ENCODE measurements around the gene CHPF2.

Gene CHPF2

DNA sequence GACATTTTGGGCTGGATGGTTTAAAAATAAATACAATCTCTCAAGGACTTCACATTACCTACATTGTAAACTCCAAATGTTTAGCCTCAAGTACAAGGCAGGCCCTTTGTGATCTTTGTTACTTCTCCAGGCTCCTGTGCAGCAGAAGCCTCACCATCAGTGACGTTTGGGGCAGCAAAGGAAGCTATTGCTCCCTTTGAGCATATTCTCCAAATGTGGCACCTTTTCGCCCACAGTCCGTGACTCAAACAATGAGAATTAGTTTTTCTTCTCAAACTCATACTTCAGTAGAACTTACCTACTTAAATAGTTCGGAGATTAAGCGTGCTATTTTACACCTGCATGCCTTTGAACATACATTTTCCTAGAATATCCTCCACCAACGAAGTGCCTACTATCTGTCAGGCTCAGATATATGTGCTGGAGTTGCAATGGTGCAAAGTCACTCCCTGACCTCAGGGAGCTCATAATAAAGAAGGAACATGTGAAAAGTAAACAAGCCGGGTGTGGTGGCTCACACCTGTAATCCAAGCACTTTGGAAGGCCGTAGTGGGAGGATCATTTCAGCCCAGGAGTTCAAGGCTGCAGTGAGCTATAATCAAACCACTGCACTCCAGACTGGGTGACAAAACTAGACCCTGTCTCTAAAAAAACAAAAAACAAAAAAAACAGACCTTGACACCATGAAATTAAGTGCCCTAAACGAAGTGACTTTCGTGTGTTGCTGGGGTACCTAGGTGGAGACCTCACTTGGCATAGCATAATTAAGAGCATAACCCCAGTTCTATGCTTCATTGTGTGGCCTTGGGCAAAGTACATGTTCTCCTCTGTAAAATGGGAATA is 4.0 kb upstream of the CHPF2 start:
- no peak for TF ChIP-seq CTCF (IDR thresholded peaks at IDR 0.05; ENCODE audit: extremely low read depth, missing control alignments)
- no peak for DNase-seq (ENCODE audit: low spot score)

GRCh38 chr7:151229249-151229648 is 3.0 kb upstream of the CHPF2 start:
- DNase-seq (ENCODE audit: low spot score): no peak
- TF ChIP-seq CTCF (IDR thresholded peaks at IDR 0.05; ENCODE audit: extremely low read depth, missing control alignments): no peak

DNA sequence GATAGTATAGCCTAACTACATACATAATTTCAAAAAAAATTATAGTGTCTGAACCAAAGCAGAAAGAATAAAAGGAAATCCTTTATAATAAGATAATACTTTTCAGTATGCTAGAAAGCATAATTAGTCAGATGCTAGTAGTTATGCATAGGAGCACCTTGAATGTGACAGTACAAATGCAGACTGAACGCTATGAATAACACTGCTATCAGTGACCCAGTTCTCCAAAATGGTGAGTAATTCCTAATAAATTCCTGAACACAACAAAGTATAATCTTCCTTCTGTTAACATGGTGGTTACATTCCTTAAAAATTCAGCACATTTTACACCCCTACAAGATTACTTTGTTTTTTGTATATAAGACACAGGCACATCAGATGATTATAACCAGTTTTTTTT is 1.2 kb upstream of the CHPF2 start:
- TF ChIP-seq CTCF (IDR thresholded peaks at IDR 0.05; ENCODE audit: extremely low read depth, missing control alignments): no peak
- DNase-seq (ENCODE audit: low spot score): no peak

DNA sequence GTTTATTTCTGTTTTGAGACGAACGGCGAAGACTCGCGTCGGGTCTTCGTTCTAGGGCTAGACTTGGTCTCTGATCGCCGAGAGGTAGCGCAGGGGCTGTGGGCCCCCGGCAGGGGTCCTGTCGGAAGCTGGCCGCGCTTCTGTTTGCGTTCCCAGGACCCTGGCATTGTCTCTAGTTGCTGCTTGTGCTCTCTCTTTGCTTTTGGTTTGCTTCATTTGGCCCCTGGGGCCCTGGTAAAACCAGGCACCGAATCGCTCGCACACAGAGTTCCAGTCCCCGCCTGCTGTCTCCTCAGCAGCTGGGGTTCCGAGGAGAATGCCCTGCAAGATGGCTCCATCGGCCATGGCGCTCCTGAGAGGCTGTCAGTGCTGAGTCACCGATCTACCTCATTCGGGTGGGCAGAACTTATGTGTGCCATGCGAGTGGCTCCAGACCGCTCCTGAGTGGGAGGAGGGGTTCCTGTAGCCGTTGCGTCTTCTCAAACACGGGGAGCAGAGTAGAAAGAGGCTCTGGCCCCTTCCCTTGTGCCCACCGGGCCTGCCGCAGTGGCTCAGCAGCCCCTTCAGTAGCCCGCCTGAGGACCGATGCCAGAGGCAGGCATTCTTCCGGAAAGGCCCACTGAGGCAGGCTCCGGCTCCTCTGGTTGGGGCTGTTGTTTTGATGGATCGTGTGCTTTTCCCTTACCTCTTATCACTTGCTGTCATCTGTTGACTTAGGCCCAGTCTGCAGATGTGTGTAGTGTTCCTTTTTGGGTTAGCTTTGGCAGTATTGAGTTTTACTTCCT is 826 bp downstream of the CHPF2 start:
- TF ChIP-seq CTCF (IDR thresholded peaks at IDR 0.05; ENCODE audit: extremely low read depth, missing control alignments): no peak
- peak; percentile 72 for DNase-seq (ENCODE audit: low spot score)

DNA sequence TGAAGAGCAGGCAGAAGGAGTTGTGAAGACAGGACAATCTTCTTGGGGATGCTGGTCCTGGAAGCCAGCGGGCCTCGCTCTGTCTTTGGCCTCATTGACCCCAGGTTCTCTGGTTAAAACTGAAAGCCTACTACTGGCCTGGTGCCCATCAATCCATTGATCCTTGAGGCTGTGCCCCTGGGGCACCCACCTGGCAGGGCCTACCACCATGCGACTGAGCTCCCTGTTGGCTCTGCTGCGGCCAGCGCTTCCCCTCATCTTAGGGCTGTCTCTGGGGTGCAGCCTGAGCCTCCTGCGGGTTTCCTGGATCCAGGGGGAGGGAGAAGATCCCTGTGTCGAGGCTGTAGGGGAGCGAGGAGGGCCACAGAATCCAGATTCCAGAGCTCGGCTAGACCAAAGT is 1.5 kb downstream of the CHPF2 start:
- TF ChIP-seq CTCF (IDR thresholded peaks at IDR 0.05; ENCODE audit: extremely low read depth, missing control alignments): no peak

GRCh38 chr7:151235091-151235787 is 3.0 kb downstream of the CHPF2 start:
- TF ChIP-seq CTCF (IDR thresholded peaks at IDR 0.05; ENCODE audit: extremely low read depth, missing control alignments): no peak
- DNase-seq (ENCODE audit: low spot score): no peak

More for the DNA sequence above, 1.5 kb downstream of the CHPF2 start:
- peak; percentile 10 for DNase-seq (ENCODE audit: low spot score)

All from GM20000 (cell line).